HepG2 (cell line): ENCODE measurements around the gene NUP35. TPM values are rescaled to one million over a fixed set of nuclear protein-coding genes. Genes with fewer than 3 reads are reported as not detected.

Experiments
- ARID5B ChIP-seq: IDR thresholded peaks from 2 replicates; pipeline ENCODE4 v1.4.0; 2020; ENCODE audit warnings: mild to moderate bottlenecking, missing genetic modification reagents
- CBX5 ChIP-seq: sonication (generic); formaldehyde crosslinking; IDR thresholded peaks from 2 replicates; pipeline ENCODE4 v1.4.0; 2020; ENCODE audit warnings: missing genetic modification reagents, borderline replicate concordance
- CEBPG ChIP-seq: IDR thresholded peaks from 2 replicates; pipeline ENCODE4 v1.6.1; 2016
- FOXJ3 ChIP-seq: sonication (generic); formaldehyde crosslinking; IDR thresholded peaks from 2 replicates; pipeline ENCODE4 v1.4.0; 2020; ENCODE audit warnings: missing genetic modification reagents, mild to moderate bottlenecking, borderline replicate concordance
- HOXA5 ChIP-seq: sonication (generic); formaldehyde crosslinking; IDR thresholded peaks from 2 replicates; pipeline ENCODE4 v1.4.0; 2020; ENCODE audit warnings: missing genetic modification reagents
- MTF2 ChIP-seq: sonication (generic); formaldehyde crosslinking; IDR thresholded peaks from 2 replicates; pipeline ENCODE4 v1.5.0; 2020; ENCODE audit warnings: missing genetic modification reagents, borderline replicate concordance
- MYPOP ChIP-seq: sonication (generic); formaldehyde crosslinking; IDR thresholded peaks from 2 replicates; pipeline ENCODE4 v1.8.1; 2023; ENCODE audit warnings: mild to moderate bottlenecking, moderate library complexity, missing genetic modification reagents
- MZF1 ChIP-seq: sonication (generic); formaldehyde crosslinking; IDR thresholded peaks from 2 replicates; pipeline ENCODE4 v1.8.1; 2023; ENCODE audit warnings: mild to moderate bottlenecking, missing genetic modification reagents, borderline replicate concordance
- NFKB2 ChIP-seq: sonication (generic); formaldehyde crosslinking; IDR thresholded peaks from 2 replicates; pipeline ENCODE4 v1.4.0; 2020; ENCODE audit warnings: missing genetic modification reagents, borderline replicate concordance
- SCMH1 ChIP-seq: sonication (generic); formaldehyde crosslinking; IDR thresholded peaks from 2 replicates; pipeline ENCODE4 v1.9.0; 2021; ENCODE audit warnings: missing genetic modification reagents, mild to moderate bottlenecking, borderline replicate concordance
- SRY ChIP-seq: sonication (generic); formaldehyde crosslinking; IDR thresholded peaks from 2 replicates; pipeline ENCODE4 v1.8.0; 2022; ENCODE audit warnings: mild to moderate bottlenecking, missing genetic modification reagents
- TFDP2 ChIP-seq: sonication (generic); formaldehyde crosslinking; IDR thresholded peaks from 2 replicates; pipeline ENCODE4 v1.4.0; 2020; ENCODE audit warnings: missing genetic modification reagents
- ZNF552 ChIP-seq: sonication (generic); formaldehyde crosslinking; IDR thresholded peaks from 2 replicates; pipeline ENCODE4 v1.9.0; 2022; ENCODE audit warnings: missing genetic modification reagents, mild to moderate bottlenecking, borderline replicate concordance
- ZNF556 ChIP-seq: sonication (generic); formaldehyde crosslinking; IDR thresholded peaks from 2 replicates; pipeline ENCODE4 v1.4.0; 2020; ENCODE audit warnings: mild to moderate bottlenecking, missing genetic modification reagents, borderline replicate concordance
- ZNF891 ChIP-seq: sonication (generic); formaldehyde crosslinking; IDR thresholded peaks from 2 replicates; pipeline ENCODE4 v1.5.0; 2020; ENCODE audit warnings: mild to moderate bottlenecking, missing genetic modification reagents
- ZSCAN25 ChIP-seq: sonication (generic); formaldehyde crosslinking; IDR thresholded peaks from 2 replicates; pipeline ENCODE4 v1.8.0; 2022; ENCODE audit warnings: mild to moderate bottlenecking, missing genetic modification reagents
- polyA plus RNA-seq, 8 experiments: library from polyadenylated mRNA; depleted of rRNA in 3 of 8; stranded (reverse) in 7 of 8; unstranded in 1 of 8; fragments of >200 nt; fragmentation: Illumina TruSeq in 4 of 8; extraction: Trizol in 4 of 8; gene quantifications; 2 replicates each; pipeline versions ENCODE4 v1.2.1 to v1.2.3, GENCODE V29; 2011 to 2016; ENCODE audit warnings: low read depth in 4 of 8, missing spikeins in 1 of 8, mixed read lengths in 1 of 8; ENCODE audit not compliant: insufficient read depth in 1 of 8
- total RNA-seq, 5 experiments: library from RNA; depleted of rRNA; stranded (reverse); fragments of >200 nt; fragmentation: Illumina TruSeq; extraction: Trizol; gene quantifications; 2 replicates each; pipeline ENCODE4 v1.2.3, GENCODE V29; 2016; ENCODE audit warnings: low read depth in 1 of 5
- TF ChIP-seq, protein P1 (sequence below): sonication (generic); formaldehyde crosslinking; IDR thresholded peaks from 2 replicates; pipeline ENCODE4 v1.4.0; 2020; ENCODE audit warnings: missing genetic modification reagents
- TF ChIP-seq, protein P2 (sequence below): sonication (generic); formaldehyde crosslinking; conservative IDR thresholded peaks from 2 replicates; pipeline ENCODE4 v1.4.0; 2020; ENCODE audit warnings: missing genetic modification reagents

Gene NUP35
- total and polyA plus RNA-seq, 2 of the 13 experiments (the other 11 are each of a cell fraction or from before 2014, with no cell fraction given): 16.9 to 53.6 TPM

- TF ChIP-seq SCMH1 (CRISPR knock-in tag) (no peak), MYPOP (CRISPR knock-in tag) (peak; percentile 93; the same call in 1 of the 2 replicates), MTF2 (CRISPR knock-in tag) (no peak), FOXJ3 (CRISPR knock-in tag) (no peak), MZF1 (CRISPR knock-in tag) (no peak; the same call in 1 of the 2 replicates), SRY (CRISPR knock-in tag) (peak; percentile 59; the same call in 1 of the 2 replicates), ARID5B (peak; percentile 67; the same call in 1 of the 2 replicates), ZSCAN25 (CRISPR knock-in tag) (0 out of 2 replicates have a peak, but pooled peaks have one; percentile 24), CBX5 (CRISPR knock-in tag) (peak; percentile 75; the same call in 1 of the 2 replicates), CEBPG (CRISPR knock-in tag) (peak; percentile 100), ZNF552 (CRISPR knock-in tag) (peak; percentile 86), HOXA5 (CRISPR knock-in tag) (peak; percentile 82; the same call in 1 of the 2 replicates), ZNF891 (peak; percentile 82; the same call in 1 of the 2 replicates), TFDP2 (CRISPR knock-in tag) (peak; percentile 93), ZNF556 (CRISPR knock-in tag) (0 out of 2 replicates have a peak, but pooled peaks have one; percentile 76), NFKB2 (CRISPR knock-in tag) (peak; percentile 90; the same call in 1 of the 2 replicates)
- TF ChIP-seq, protein P1, sequence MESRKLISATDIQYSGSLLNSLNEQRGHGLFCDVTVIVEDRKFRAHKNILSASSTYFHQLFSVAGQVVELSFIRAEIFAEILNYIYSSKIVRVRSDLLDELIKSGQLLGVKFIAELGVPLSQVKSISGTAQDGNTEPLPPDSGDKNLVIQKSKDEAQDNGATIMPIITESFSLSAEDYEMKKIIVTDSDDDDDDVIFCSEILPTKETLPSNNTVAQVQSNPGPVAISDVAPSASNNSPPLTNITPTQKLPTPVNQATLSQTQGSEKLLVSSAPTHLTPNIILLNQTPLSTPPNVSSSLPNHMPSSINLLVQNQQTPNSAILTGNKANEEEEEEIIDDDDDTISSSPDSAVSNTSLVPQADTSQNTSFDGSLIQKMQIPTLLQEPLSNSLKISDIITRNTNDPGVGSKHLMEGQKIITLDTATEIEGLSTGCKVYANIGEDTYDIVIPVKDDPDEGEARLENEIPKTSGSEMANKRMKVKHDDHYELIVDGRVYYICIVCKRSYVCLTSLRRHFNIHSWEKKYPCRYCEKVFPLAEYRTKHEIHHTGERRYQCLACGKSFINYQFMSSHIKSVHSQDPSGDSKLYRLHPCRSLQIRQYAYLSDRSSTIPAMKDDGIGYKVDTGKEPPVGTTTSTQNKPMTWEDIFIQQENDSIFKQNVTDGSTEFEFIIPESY (CRISPR knock-in tag): peak; percentile 64
- TF ChIP-seq, protein P2, sequence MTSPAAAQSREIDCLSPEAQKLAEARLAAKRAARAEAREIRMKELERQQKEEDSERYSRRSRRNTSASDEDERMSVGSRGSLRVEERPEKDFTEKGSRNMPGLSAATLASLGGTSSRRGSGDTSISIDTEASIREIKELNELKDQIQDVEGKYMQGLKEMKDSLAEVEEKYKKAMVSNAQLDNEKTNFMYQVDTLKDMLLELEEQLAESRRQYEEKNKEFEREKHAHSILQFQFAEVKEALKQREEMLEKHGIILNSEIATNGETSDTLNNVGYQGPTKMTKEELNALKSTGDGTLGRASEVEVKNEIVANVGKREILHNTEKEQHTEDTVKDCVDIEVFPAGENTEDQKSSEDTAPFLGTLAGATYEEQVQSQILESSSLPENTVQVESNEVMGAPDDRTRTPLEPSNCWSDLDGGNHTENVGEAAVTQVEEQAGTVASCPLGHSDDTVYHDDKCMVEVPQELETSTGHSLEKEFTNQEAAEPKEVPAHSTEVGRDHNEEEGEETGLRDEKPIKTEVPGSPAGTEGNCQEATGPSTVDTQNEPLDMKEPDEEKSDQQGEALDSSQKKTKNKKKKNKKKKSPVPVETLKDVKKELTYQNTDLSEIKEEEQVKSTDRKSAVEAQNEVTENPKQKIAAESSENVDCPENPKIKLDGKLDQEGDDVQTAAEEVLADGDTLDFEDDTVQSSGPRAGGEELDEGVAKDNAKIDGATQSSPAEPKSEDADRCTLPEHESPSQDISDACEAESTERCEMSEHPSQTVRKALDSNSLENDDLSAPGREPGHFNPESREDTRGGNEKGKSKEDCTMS (CRISPR knock-in tag): no peak
These were observed at the start of gene NUP35 (continued) for GRCh38 chr2:183124222-183124956.
